Panc1 (cell line): ENCODE measurements around the gene ACOX1.

Source experiments
- CTCF ChIP-seq: fragments of 450-650 bp; IDR thresholded peaks from 2 replicates; pipeline ENCODE4 v1.5.1; 2017; ENCODE audit warnings: mild to moderate bottlenecking
- POLR2AphosphoS5 ChIP-seq: IDR thresholded peaks from 2 replicates; pipeline ENCODE4 v1.6.1; 2012; ENCODE audit warnings: mild to moderate bottlenecking, low read depth, low read length, moderate library complexity
- SIN3A ChIP-seq: IDR thresholded peaks from 2 replicates; pipeline ENCODE4 v1.6.1; 2012; ENCODE audit warnings: low read depth, mild to moderate bottlenecking, low read length, moderate library complexity, borderline replicate concordance; ENCODE audit not compliant: insufficient read depth
- TF ChIP-seq, protein P1 (sequence below), 2 experiments: IDR thresholded peaks; 2 replicates each; pipeline ENCODE4 v1.6.1; 2011 to 2012; ENCODE audit warnings: low read depth in 2 of 2, control low read depth in 1 of 2, low read length in 1 of 2, mild to moderate bottlenecking in 1 of 2, moderate library complexity in 1 of 2; ENCODE audit not compliant: insufficient read depth in 1 of 2

DNA sequence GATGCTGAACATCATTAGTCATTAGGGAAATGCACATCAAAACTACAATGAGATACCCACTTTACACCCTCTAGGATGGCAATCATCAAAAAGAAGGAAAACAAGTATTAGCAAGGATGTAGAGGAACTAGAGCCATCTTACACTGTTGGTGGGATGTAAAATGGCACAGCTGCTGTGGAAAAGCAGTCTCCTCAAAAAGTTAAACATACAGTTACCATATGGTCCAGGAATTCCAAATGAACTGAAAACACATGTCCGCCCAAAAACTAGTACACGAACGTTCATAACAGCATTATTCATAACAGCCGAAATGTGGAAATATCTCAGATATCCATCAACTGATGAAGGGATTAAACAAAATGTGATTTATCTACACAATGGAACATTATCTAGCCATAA, 45.2 kb downstream of the ACOX1 start:
- TF ChIP-seq CTCF (no peak), POLR2AphosphoS5 (no peak), SIN3A (no peak)
- TF ChIP-seq, protein P1, sequence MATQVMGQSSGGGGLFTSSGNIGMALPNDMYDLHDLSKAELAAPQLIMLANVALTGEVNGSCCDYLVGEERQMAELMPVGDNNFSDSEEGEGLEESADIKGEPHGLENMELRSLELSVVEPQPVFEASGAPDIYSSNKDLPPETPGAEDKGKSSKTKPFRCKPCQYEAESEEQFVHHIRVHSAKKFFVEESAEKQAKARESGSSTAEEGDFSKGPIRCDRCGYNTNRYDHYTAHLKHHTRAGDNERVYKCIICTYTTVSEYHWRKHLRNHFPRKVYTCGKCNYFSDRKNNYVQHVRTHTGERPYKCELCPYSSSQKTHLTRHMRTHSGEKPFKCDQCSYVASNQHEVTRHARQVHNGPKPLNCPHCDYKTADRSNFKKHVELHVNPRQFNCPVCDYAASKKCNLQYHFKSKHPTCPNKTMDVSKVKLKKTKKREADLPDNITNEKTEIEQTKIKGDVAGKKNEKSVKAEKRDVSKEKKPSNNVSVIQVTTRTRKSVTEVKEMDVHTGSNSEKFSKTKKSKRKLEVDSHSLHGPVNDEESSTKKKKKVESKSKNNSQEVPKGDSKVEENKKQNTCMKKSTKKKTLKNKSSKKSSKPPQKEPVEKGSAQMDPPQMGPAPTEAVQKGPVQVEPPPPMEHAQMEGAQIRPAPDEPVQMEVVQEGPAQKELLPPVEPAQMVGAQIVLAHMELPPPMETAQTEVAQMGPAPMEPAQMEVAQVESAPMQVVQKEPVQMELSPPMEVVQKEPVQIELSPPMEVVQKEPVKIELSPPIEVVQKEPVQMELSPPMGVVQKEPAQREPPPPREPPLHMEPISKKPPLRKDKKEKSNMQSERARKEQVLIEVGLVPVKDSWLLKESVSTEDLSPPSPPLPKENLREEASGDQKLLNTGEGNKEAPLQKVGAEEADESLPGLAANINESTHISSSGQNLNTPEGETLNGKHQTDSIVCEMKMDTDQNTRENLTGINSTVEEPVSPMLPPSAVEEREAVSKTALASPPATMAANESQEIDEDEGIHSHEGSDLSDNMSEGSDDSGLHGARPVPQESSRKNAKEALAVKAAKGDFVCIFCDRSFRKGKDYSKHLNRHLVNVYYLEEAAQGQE (IDR thresholded peaks at IDR 0.05; ENCODE audit: insufficient read depth in 1 of 2, low read depth in 2 of 2, low read length in 1 of 2), result no peak
